Activated CD8-positive, alpha-beta T cell treated with anti-CD3 and anti-CD28 coated beads for 36 hours (primary cell): ENCODE measurements around the gene CDC42EP4. TPM values are rescaled to one million over a fixed set of nuclear protein-coding genes. Genes with fewer than 3 reads are reported as not detected.
A peak's percentile ranks its signal among the peaks of the same experiment; 100 is the strongest.

ENCODE experiments used
- ATAC-seq: fragments of 200-7000 bp; cut with Tn5 transposase; one replicate; pipeline ENCODE4 v1.10.0; 2021; ENCODE audit warnings: mild to moderate bottlenecking, moderate library complexity
- CTCF ChIA-PET: fragments of 350-600 bp; sonication (Branson Sonifier 250); formaldehyde crosslinking; loops from one replicate; lab custom pipeline; 2021; ENCODE audit warnings: antibody characterized with exemption; lab: Charles Lee
- POLR2A ChIA-PET: fragments of 350-600 bp; sonication (Branson Sonifier 250); formaldehyde crosslinking; loops from one replicate; lab custom pipeline; 2021; ENCODE audit warnings: antibody characterized with exemption; lab: Charles Lee
- DNase-seq: peaks from one replicate; pipeline ENCODE4 v3.0.0-alpha.2; 2020
- H3K27ac Mint-ChIP-seq: one replicate; pipeline ENCODE4 v1.8.0; 2021; ENCODE audit warnings: mild to moderate bottlenecking, mixed read lengths
- H3K27me3 Mint-ChIP-seq: one replicate; pipeline ENCODE4 v1.8.0; 2021; ENCODE audit warnings: mixed read lengths
- H3K36me3 Mint-ChIP-seq: one replicate; pipeline ENCODE4 v1.8.0; 2021; ENCODE audit warnings: low read depth, mixed read lengths
- H3K4me1 Mint-ChIP-seq: one replicate; pipeline ENCODE4 v1.8.0; 2021; ENCODE audit warnings: low read depth, mixed read lengths
- H3K4me3 Mint-ChIP-seq: one replicate; pipeline ENCODE4 v1.8.0; 2021; ENCODE audit warnings: mild to moderate bottlenecking, moderate library complexity, mixed read lengths
- H3K9me3 Mint-ChIP-seq: one replicate; pipeline ENCODE4 v1.8.0; 2021; ENCODE audit warnings: mixed read lengths
- intact Hi-C: fragments of 100-400 bp; cut with micrococcal nuclease; formaldehyde crosslinking; loops from one replicate; pipeline ENCODE4 v1.10.0; 2022
- total RNA-seq, 2 experiments: library from RNA; stranded (reverse); gene quantifications; one replicate each; pipeline ENCODE4 v1.2.3, GENCODE V29; 2021
- TF ChIP-seq, protein P1 (sequence below): fragments of 200-600 bp; IDR thresholded peaks from one replicate; pipeline ENCODE4 v1.8.0; 2022; ENCODE audit warnings: antibody characterized with exemption, mild to moderate bottlenecking

CDC42EP4 gene
- total RNA-seq, 2 experiments from 2014 or later = 0.72 to 1.1 TPM

DNA sequence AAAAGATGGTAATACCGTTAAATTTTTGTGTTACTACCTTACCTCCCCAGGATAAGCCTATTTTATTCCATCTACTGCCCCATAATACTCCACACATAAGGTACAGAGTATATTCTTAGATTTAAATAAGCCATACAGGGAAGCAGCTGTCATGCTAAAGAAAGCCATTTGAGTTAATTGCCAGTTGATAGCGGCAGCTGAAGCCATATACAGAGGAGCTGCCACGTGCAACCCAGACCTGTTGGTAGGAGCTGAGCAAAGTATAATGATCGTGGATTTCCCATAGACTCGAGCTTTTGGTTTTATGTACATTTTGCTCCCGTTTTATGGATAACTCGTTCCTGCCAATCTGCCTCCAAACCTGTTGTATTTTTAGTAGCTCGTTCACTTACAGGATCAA lies 62.1 kb downstream of the CDC42EP4 start:
- H3K36me3 Mint-ChIP-seq = peaks cover 2% of the 10 kb centered on the region
- H3K4me3 Mint-ChIP-seq = no peak overlapping the region
- H3K27ac Mint-ChIP-seq = no peak overlapping the region
- H3K4me1 Mint-ChIP-seq = no peaks in the 10 kb centered on the region
- TF ChIP-seq, protein P1, sequence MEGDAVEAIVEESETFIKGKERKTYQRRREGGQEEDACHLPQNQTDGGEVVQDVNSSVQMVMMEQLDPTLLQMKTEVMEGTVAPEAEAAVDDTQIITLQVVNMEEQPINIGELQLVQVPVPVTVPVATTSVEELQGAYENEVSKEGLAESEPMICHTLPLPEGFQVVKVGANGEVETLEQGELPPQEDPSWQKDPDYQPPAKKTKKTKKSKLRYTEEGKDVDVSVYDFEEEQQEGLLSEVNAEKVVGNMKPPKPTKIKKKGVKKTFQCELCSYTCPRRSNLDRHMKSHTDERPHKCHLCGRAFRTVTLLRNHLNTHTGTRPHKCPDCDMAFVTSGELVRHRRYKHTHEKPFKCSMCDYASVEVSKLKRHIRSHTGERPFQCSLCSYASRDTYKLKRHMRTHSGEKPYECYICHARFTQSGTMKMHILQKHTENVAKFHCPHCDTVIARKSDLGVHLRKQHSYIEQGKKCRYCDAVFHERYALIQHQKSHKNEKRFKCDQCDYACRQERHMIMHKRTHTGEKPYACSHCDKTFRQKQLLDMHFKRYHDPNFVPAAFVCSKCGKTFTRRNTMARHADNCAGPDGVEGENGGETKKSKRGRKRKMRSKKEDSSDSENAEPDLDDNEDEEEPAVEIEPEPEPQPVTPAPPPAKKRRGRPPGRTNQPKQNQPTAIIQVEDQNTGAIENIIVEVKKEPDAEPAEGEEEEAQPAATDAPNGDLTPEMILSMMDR = no peak
- ChIA-PET POLR2A (interaction anchor here (1.2 kb wide), 1 partner anchor 12 kb away, joined by 3 read pairs; no protein-coding TSS in a partner anchor), CTCF (interaction anchor here (0.7 to 2.3 kb wide), 4 partner anchors 119 to 693 kb away, joined by 3 to 8 read pairs (median 3); no protein-coding TSS in a partner anchor)
- ATAC-seq (no peak), DNase-seq (no peak)
- intact Hi-C loops = no loop called here
- no peaks in the 10 kb centered on the region for H3K27me3 Mint-ChIP-seq
- H3K9me3 Mint-ChIP-seq = no peaks in the 10 kb centered on the region

DNA sequence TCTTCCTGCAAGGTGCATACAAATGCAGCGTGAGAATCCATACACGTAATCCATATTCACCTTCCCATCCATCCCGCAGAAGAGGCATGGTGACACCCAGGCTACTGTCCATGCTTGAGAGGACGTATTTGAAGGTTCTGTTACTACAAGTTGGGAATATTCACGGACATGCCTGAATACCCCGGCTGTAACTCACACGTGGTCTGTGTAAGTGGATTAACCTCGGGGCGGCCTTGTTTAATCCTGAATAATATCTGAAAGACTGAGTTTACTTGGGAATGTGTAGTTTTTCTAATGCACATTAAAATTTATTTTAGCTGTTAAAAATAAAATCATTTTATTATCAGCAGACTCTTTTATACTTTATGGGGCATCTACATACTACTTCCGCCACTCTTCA lies 63.3 kb downstream of the CDC42EP4 start:
- Mint-ChIP-seq H3K36me3 (peaks cover 4% of the 10 kb centered on the region), H3K9me3 (no peaks in the 10 kb centered on the region), H3K27me3 (no peaks in the 10 kb centered on the region), H3K4me1 (no peaks in the 10 kb centered on the region), H3K27ac (no peak overlapping the region), H3K4me3 (no peak overlapping the region)
- DNase-seq = no peak
- ATAC-seq = no peak
- CTCF ChIA-PET = interaction anchor here (1.4 kb wide), 1 partner anchor 122 kb away, joined by 10 read pairs; no protein-coding TSS in a partner anchor
- POLR2A ChIA-PET = no interaction called here
- intact Hi-C loops = no loop called here
- TF ChIP-seq, protein P1 = no peak

DNA sequence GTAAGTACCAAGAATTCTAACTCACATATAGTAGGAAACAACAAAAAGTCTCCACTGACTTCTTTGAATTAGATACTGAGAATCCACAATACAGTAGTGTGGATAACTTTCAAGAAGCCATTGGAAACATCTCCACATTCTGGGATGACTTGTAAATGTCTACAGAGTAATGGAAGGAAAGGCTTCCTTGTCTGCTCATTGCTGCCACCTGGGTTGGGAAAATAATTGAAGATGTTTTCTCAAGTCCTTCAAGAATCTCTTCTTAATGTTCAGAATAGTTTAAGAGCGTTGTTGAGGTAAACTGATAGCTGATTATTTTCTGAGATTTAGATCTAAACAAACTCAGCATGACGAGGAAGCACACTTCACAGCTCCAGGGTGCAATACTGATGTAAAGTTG lies 64.1 kb downstream of the CDC42EP4 start:
- TF ChIP-seq, protein P1 = no peak
- Mint-ChIP-seq H3K36me3 (peaks cover 4% of the 10 kb centered on the region), H3K4me1 (no peaks in the 10 kb centered on the region), H3K9me3 (no peaks in the 10 kb centered on the region), H3K27me3 (no peaks in the 10 kb centered on the region), H3K4me3 (no peak overlapping the region), H3K27ac (no peak overlapping the region)
- ChIA-PET CTCF (interaction anchor here (0.9 to 2.8 kb wide), 4 partner anchors 8 to 122 kb away, joined by 3 to 22 read pairs (median 7); no protein-coding TSS in a partner anchor), POLR2A (no interaction called here)
- no peak for DNase-seq
- ATAC-seq = no peak
- intact Hi-C loops = no loop called here

DNA sequence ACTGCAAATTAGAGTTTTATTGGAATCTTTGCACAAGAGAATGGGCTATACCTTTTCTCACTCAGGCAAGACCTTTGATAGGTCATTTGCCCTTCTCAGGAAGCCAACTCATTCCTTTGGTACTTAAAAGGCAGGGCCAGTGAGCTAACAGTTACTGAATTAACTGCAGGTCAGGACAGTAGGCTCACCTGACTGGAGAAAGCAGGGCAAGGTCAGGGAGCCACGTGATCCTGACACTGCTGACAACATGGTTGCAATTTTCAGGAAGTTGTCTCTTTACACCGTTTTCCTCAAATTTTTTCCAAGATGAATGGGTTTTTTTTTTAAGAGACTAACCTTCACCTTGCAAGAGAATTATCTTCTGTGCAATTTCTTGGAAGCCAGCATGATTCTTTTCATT lies 71.2 kb downstream of the CDC42EP4 start:
- Mint-ChIP-seq H3K36me3 (peaks cover 36% of the 10 kb centered on the region), H3K4me1 (peaks cover 40% of the 10 kb centered on the region), H3K27me3 (no peaks in the 10 kb centered on the region), H3K27ac (no peak overlapping the region), H3K9me3 (no peaks in the 10 kb centered on the region), H3K4me3 (no peak overlapping the region)
- intact Hi-C loops = no loop called here
- TF ChIP-seq, protein P1 = no peak
- DNase-seq = no peak
- CTCF ChIA-PET = no interaction called here
- POLR2A ChIA-PET = no interaction called here
- ATAC-seq = no peak

DNA sequence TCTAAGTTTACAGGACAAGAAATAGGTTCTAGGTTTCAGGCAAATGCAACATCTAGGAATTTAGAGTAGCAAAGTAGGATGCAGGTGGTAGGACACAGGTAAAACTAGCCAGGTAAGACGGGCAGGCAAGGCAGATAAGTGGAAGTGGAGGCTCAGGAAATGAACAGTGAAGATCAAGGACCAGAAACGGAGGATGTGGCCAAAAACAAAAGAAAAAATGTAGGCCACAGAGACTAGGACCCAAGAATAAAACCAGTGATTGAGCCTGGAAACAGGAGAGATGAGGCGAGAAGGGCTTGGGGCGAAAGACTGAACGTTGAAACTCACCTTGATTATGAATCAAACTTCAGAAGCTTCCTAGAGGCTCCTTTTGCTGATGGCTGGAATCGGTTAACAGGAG lies 74.1 kb downstream of the CDC42EP4 start:
- ChIA-PET POLR2A (interaction anchor here (1.0 to 1.7 kb wide), 2 partner anchors 13 to 45 kb away, joined by 3 to 5 read pairs; partner anchors contain the start of gene COG1), CTCF (interaction anchor here (1.0 to 1.5 kb wide), 3 partner anchors 9 to 132 kb away, joined by 3 to 4 read pairs (median 3); no protein-coding TSS in a partner anchor)
- ATAC-seq (no peak), DNase-seq (no peak)
- Mint-ChIP-seq H3K9me3 (no peaks in the 10 kb centered on the region), H3K4me1 (peaks cover 51% of the 10 kb centered on the region), H3K27me3 (no peaks in the 10 kb centered on the region), H3K4me3 (peak overlapping the region; percentile 19), H3K36me3 (peaks cover 46% of the 10 kb centered on the region), H3K27ac (peak overlapping the region; percentile 70)
- TF ChIP-seq, protein P1 = no peak
- intact Hi-C loops = no loop called here
